CD4-positive, alpha-beta T cell treated with Interferon gamma for 1 hour (primary cell): ENCODE results near the gene NANS.
A peak's percentile ranks its signal among the peaks of the same experiment; 100 is the strongest.
"Not testable (repeated sequence)": the region's sequence is repeated elsewhere in the genome, so short reads cannot be mapped to it uniquely, and the experiment has no call there.

Experiments used
- DNase-seq: peaks from one replicate; pipeline ENCODE4 v3.0.0-alpha.2; 2020

The NANS gene

DNA sequence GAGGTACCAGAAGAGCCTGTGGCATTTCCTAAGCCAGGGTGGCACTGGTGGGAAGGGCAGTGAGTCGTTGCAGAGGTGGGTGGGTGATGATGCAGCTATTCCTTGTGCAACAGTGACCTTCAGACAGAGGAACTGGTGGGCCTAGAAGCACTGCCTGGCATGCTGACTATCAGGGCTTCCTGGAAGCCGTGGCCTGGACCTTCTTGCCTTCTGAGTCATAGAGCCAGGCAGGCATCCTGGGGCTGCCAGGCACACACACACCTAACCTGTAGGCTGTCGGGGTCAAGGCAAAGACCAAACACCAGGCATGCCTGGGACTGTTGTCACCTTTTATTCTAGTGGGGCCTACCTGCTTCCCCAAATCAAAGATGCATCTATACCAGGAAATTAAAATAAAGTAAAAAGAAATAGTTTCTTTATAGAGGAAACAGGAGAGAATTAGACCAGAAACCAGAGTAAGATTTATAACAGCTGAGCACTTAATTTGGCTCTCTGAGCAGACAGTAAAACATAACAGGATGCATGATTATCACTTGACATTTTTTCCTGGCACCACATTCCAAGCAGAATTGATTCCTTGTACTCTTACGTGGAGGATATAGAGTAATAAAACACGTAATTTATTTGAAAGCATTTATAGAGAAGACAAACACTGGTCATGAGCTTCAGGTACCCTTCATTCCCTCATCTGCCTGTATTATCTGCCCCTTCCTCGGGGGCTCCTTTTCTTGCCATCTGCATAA, 25.1 kb downstream of the NANS start:
- DNase-seq, result no peak

DNA sequence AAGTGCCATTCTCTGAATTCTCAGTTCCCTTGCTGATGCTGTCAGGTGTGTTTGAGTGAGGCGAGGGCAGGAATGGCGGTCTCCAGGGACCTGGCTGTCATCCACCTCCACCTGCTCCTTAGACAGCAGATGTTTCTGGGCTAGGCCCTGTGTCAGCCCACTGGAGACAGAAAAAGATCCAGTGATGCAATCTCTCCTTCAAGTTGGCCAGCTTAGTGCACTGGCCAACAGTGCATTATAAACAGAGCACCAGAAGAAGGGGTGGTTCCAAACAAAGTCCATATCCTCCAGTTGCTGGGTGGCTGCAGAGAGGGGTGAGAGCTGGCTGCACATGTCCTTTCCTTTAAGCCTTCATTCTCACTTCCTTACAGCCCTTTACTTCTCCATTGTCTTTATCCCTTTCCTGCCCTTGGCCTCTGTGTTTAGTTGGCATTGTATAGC, 26.5 kb downstream of the NANS start:
- no peak for DNase-seq

GRCh38 chr9:98083566-98084183, 27.1 kb downstream of the NANS start:
- no peak for DNase-seq

GRCh38 chr9:98084396-98084795, 27.9 kb downstream of the NANS start:
- no peak for DNase-seq

- no peak for DNase-seq
These were observed 28.5 kb downstream of the NANS start for GRCh38 chr9:98085058-98085457.

GRCh38 chr9:98085944-98086343, 29.4 kb downstream of the NANS start:
- DNase-seq, result no peak

GRCh38 chr9:98086461-98086860, 29.9 kb downstream of the NANS start:
- DNase-seq, result no peak

- DNase-seq, result peak; percentile 66
These were observed 31.2 kb downstream of the NANS start for GRCh38 chr9:98087420-98088354.

DNA sequence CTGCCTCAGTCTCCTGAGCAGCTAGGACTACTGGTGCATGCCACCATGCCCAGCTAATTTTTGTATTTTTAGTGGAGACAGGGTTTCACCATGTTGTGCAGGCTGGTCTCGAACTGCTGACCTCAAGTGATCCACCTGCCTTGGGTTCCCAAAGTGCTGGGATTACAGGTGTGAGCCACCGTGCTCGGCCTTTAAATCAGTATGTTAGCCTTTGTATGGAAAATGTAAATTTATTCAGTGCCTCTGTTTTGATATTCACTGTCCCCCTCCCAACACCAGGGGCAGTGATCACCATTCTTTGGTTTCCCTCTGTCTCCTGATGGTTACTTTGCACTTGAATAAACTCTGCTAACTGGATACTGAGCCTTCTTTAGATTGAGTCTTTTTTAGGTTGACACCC, 34.1 kb downstream of the NANS start:
- DNase-seq, result not testable (repeated sequence)

DNA sequence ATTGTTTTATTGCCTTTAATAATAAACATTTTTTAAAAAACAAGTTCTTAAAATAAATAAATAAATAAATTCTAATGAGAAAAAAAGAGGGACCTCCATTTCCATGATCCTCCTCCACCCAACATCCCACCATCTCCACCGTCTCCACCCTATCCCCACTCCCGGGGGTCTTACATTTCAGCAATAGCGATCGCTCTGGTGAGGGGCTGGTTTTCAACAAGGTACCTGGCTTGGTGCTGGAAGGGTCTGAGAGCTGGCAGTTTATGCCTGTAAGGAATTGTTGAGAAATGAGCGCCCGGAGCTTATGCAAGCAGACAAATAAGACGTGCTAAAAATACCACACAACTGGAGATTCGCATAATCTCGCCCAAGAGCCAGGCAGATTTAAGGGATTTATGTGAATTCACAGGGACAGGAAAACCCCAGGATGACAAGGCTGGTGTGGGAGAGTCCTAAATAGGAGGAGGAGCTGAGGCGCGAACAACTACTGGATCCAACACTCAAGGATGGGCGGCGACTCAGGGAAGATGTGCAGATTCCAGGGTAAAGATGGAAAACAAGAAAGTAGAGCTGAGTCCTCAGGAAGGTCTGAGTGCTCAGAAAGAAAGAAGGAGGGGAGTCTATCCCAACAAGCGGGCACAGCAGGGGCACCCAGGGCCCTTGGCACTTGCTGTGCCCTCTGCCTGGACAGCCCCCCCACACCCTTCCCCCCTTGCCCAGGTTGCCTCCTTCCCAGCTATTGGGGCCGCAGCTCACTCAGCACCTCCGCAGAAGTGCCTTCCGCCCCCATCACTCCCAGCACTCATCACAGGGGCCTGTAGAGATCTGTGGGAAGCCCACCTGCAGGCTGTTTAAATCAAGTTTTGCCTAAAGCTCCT, 35.4 kb downstream of the NANS start:
- no peak for DNase-seq

- DNase-seq, result peak; percentile 17
These were observed 36.0 kb downstream of the NANS start for GRCh38 chr9:98092613-98092931.

GRCh38 chr9:98094316-98094715, 37.8 kb downstream of the NANS start:
- no peak for DNase-seq

- DNase-seq, result no peak
These were observed 38.3 kb downstream of the NANS start for GRCh38 chr9:98094851-98095250.

DNA sequence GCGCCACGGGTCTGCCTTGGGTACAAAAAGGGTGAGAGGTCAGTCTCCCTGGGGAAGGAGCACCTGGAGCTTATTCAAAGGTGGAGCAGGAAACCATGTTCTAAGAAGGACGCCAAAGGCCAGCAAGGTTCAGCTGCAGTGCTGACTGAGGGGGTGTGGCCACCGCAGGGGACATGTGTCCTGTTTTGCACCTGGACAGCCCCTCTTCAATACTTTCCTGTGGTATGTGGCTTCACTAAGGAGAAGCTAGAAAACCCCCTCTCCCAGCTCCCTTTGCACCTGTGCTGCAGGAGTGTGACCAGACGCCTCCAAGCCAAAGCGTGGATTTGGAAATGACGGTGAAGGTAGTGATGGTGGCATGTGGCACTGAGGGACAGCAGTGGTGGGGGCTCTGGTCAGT, 38.9 kb downstream of the NANS start:
- no peak for DNase-seq

DNA sequence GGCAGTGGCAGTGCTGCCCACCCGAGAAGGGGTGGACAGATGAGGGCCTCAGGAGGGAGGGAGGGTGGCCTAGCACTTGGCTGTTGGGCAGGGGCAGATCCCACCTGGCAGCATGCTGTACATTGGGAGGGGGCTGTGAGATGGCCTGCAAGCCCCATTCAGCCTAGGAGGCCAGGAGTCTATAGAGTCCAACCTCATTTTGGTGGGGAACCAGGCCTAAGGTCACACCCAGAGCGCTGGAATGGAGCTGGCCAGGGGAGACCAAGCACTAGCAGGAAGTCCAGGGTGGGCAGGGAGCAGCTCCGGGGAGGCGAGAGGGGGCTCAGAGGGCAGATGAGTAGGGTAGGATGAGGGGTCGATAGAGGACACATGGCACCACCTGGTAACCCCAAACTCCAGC, 39.6 kb downstream of the NANS start:
- no peak for DNase-seq

DNA sequence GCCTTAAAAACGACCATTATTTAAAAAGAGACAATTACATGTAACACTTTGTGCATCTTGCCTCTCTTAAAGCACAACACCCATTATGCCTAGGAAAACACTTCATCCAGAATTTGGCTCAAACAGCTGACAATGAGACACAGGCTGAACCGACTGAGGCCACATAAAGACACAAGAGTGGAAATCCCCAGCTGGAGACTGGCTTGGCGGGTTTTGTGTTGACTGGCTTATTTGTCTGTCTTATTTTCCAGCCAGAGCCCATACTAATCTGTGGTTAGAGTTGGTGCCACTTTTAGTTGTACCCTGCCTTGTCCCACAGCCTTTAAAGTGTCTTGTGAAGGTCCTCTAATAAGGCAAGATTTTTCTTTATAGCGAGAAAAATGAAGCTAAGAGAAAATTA, 41.3 kb downstream of the NANS start:
- DNase-seq, result peak; percentile 25

- peak; percentile 27 for DNase-seq
These were observed 42.8 kb downstream of the NANS start for GRCh38 chr9:98099346-98099745.

GRCh38 chr9:98099898-98100297, 43.4 kb downstream of the NANS start:
- DNase-seq, result no peak

DNA sequence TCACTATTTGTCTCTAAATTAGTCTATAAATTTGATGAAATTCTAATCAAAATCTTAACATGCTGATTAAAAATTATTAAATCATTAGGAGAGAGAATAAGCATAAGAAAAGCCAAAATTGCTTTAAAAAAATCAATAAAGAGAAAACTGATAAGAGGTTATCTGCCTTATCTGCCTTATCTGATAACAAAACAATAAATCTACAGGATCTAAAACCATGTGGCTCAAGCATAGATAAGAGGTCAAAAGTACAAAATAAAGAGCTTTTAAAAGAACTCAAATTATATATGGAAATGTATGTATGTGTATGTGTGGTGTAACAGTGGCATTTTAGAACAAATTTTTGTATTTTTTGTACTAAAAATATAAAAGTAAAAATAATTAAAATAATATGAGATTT, 43.9 kb downstream of the NANS start:
- DNase-seq, result no peak

DNA sequence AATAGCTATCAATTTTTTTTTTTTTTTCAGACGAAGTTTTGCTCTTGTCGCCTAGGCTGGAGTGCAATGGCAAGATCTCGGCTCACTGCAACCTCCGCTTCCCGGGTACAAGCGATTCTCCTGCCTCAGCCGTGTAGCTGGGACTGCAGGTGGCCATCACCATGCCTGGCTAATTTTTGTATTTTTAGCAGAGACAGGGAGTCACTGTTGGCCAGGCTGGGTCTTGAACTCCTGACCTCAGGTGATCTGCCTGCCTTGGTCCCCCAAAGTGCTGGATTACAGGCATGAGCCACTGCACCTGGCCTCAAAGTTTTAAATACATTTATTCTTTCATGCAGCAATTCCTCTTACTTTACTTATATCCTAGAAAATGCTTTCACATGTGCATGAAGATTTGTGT, 44.9 kb downstream of the NANS start:
- no peak for DNase-seq

DNA sequence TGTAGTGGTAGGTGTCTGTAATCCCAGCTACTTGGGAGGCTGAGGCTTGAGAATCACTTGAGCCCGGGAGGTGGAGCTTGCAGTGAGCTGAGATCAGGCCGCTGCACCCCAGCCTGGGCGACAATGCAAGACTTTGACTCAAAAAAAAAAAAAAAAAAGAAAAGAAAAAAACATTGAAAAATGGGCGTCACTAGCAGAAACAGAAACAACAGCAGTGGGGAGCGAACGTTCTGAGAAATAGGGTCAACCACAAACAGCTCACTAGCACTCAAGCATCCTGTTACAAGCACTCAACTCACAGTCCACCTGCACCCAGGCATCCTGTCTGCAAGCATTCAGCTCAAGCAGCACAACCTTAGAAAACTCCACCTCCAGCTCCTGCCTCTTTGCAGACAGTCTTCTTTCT, 45.3 kb downstream of the NANS start:
- peak; percentile 88 for DNase-seq

DNA sequence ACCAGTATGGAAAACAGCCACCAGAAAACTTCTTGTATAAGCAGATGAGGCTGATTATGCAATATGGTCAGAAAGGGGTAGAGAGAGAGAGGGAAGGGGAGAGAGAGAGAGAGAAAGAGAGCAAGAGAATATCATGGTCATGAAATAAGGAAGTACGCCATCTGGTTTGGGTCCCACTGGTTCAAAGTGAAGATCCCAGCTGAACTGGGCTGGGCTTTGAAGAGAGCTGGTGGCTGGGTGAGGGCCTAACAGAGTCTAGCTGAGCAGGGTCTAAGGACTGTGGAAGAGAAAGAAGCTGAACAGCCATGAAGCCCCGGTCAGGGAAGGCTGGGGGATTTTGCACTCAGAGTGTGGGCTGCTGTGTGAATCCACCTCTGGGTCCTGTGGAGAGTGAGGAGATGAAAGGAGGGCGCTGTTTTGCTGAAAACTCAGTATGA, 47.9 kb downstream of the NANS start:
- peak; percentile 17 for DNase-seq

DNA sequence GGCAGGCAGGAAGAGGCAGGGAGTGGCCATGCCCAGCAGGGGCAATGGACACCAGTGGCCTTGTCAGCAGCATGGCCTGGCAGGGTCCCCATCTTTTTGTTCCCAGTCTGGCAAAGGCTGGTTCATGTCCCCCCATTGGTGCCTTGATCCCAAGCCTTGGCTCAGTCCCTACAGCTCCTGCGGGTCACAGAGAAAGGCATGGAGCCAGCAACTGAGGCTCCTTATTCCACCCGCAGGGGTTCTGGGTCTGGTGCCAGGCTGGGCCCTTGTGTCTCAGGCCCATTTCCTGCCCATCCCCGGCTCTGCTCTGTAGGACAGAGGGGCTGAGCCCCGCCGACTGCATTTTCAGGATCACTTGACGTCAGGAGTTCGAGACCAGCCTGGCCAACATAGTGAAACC, 48.5 kb downstream of the NANS start:
- DNase-seq, result no peak
